ENCODE results near the gene ITPK1.

Gene ITPK1

DNA sequence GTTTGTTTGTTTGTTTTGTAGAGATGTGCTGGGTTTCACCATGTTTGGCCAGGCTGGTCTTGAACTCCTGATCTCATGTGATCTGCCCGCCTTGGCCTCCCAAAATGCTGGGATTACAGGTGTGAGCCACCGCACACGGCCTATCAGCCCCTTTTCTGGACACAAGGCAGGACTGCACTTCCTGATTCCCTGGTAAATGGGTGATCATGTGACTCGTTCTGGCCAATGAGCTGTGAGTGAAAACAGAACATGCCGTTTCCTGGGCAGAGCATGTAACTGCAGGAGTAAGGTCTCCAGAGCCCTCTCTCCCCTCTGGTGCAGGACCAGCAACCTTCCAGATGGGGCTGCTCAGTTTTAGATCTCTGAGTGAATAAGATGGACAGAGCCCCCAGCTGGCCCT is 92.7 kb downstream of the ITPK1 start:
- no peak overlapping the region for H3K27ac Mint-ChIP-seq
- H3K4me1 Mint-ChIP-seq (ENCODE audit: low read depth), result peaks cover 33% of the 10 kb centered on the region
- H3K4me3 Mint-ChIP-seq, result no peak overlapping the region
- no peak for DNase-seq
- H3K36me3 Mint-ChIP-seq (ENCODE audit: low read depth), result peaks cover 3% of the 10 kb centered on the region
- no peaks in the 10 kb centered on the region for H3K9me3 Mint-ChIP-seq
- no peaks in the 10 kb centered on the region for H3K27me3 Mint-ChIP-seq

DNA sequence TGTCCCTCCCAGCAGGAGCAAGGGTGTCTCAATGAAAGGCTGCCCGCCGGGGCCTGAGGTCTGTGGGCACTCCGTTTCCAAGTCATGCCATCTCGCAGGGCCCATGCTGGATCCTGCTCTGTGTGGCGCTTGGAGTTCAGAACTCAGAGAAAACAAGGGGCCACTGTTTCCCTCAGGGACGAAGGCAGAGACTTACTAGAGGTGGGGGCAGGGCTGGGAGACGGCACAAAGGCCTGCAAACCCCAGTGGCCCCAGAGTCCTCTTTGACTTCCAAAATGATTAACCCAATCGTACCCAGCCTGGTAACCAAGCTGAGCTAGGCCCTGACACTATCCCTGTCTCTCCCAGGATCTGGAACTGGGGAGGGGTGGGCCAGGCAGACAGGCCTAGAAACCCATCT is 95.8 kb downstream of the ITPK1 start:
- H3K27ac Mint-ChIP-seq, result no peak overlapping the region

DNA sequence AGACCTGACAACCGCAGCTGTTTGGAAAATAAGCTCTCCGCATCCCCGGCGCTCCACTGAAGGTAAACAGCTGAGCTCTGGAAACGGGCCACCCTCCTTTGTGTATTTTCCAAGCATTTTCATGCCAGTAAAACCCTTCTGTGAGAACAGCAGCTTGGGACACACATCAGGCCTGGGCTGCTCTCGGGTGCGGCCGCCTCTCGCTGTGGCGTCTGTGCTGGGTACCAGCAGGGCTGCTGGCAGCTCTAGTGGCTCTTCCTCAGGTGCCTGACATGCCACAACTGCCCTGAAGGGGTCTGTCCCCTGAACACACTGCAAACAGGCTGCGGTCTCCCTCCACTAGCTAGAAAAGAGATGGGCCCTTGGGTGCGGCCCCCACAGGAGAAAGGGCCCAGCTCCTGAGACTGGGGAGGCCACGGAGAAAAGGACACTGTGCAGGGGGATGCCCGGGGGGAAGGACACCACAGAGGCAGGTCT is 96.3 kb downstream of the ITPK1 start:
- no peak overlapping the region for H3K4me3 Mint-ChIP-seq

More for the DNA sequence above, 95.8 kb downstream of the ITPK1 start:
- H3K36me3 Mint-ChIP-seq (ENCODE audit: low read depth), result peaks cover 14% of the 10 kb centered on the region
- H3K4me3 Mint-ChIP-seq, result no peak overlapping the region
- no peaks in the 10 kb centered on the region for H3K27me3 Mint-ChIP-seq
- H3K4me1 Mint-ChIP-seq (ENCODE audit: low read depth), result peaks cover 18% of the 10 kb centered on the region
- H3K9me3 Mint-ChIP-seq, result no peaks in the 10 kb centered on the region
- no peak for DNase-seq

DNA sequence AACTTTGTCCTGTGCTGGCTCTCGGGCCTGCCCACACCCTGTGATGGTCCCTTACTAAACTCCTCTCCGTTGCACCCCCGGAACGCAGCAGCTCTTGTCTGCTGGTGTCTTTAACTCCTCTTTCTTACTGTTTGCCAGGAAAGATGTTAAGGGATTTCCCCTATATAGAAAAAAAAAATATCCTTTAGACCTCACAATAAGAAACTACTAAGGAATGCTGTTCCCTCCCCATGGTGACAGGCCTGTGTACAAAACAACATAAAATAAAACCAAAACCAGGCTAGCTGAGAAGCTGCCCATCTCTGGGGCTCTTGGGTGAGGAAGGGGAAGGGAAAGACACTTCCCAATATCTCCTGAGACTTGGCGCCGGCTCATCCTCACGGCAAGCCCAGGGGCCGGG is 97.4 kb downstream of the ITPK1 start:
- no peaks in the 10 kb centered on the region for H3K27me3 Mint-ChIP-seq
- no peaks in the 10 kb centered on the region for H3K9me3 Mint-ChIP-seq
- no peak overlapping the region for H3K4me3 Mint-ChIP-seq
- H3K4me1 Mint-ChIP-seq (ENCODE audit: low read depth), result peaks cover 22% of the 10 kb centered on the region
- no peak overlapping the region for H3K27ac Mint-ChIP-seq
- DNase-seq, result no peak
- peaks cover 19% of the 10 kb centered on the region for H3K36me3 Mint-ChIP-seq (ENCODE audit: low read depth)

More for the DNA sequence above, 96.3 kb downstream of the ITPK1 start:
- no peak for DNase-seq
- no peak overlapping the region for H3K27ac Mint-ChIP-seq
- H3K27me3 Mint-ChIP-seq, result no peaks in the 10 kb centered on the region
- no peaks in the 10 kb centered on the region for H3K9me3 Mint-ChIP-seq
- peaks cover 19% of the 10 kb centered on the region for H3K4me1 Mint-ChIP-seq (ENCODE audit: low read depth)
- H3K36me3 Mint-ChIP-seq (ENCODE audit: low read depth), result peaks cover 19% of the 10 kb centered on the region

DNA sequence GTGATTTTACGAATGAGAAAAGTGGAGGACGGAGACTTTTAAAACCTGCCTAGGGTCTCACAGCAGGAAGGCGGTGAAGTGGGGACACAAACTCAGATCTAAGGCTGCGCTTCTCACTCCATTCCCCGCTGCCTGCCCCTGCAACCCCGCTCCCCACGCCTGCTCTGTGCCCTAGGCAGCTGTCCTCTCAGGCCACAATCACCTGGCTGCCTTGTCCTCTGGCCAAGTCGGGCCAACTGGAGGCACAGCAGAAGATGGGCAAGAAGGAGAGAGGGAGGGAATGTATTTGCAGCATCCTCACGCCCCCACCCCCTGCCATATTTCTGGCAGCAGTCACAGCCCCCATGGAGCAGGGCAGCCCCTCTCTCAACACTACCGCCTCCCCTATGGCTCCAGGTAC is 97.8 kb downstream of the ITPK1 start:
- Mint-ChIP-seq H3K4me3 (no peak overlapping the region), H3K27me3 (no peaks in the 10 kb centered on the region), H3K4me1 (ENCODE audit: low read depth) (peaks cover 23% of the 10 kb centered on the region), H3K27ac (no peak overlapping the region), H3K9me3 (no peaks in the 10 kb centered on the region), H3K36me3 (ENCODE audit: low read depth) (peaks cover 19% of the 10 kb centered on the region)
- no peak for DNase-seq

DNA sequence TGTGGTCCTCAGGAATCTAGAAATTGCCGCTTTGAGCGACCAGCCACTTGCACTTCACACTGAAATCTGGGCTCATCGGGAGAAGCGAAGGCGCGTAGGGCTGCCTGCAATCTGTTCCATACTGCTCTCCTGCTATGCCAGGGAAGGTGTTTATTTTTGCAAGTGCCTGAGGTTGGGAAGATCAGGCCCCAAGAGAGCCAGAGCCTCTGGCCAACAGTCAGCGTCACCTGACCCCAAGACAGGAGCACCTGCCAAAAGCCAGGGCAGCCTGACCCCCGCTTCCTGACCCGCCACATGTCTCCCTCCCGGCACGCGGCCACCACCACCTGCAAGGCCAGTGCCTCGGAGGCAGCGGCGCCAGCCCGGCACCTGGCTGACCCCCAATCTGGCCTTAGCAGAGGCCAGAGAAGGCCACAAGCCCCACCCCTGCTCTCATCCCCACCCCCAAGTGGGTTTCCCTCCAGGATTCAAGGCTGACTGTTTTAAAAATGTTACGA is 98.4 kb downstream of the ITPK1 start:
- Mint-ChIP-seq H3K9me3 (no peaks in the 10 kb centered on the region), H3K36me3 (ENCODE audit: low read depth) (peaks cover 19% of the 10 kb centered on the region), H3K27me3 (no peaks in the 10 kb centered on the region), H3K4me1 (ENCODE audit: low read depth) (peaks cover 24% of the 10 kb centered on the region), H3K27ac (no peak overlapping the region), H3K4me3 (no peak overlapping the region)
- no peak for DNase-seq

DNA sequence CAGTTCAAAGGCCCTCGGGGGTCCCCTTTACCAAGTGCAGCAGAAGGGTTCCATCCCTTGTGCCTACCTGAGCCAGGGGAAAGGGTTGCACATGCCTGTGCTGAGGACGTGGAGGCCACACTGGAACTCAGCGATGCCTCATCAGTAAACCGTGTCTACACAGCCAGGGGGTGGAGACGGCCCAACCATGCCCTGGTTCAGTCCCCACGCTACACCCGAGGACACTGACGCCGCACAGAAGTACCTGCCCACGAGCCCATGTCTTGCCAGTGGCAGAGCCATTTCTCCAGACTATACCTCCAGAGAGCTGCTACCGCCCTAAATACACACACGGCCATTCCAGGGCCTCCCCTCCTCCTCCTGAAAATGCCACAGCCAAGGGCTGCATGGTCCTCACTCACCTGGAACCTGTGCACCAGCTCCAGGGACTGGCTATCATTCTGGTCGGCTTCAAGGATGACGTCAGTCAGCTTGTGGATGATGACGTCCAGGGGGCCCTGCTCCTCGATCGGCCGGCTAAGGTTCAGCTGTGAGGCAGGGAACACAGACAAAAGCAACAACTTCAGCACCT is 99.4 kb downstream of the ITPK1 start:
- Mint-ChIP-seq H3K27ac (no peak overlapping the region), H3K4me1 (ENCODE audit: low read depth) (peaks cover 28% of the 10 kb centered on the region), H3K27me3 (no peaks in the 10 kb centered on the region), H3K4me3 (no peak overlapping the region), H3K9me3 (no peaks in the 10 kb centered on the region), H3K36me3 (ENCODE audit: low read depth) (peaks cover 23% of the 10 kb centered on the region)
- no peak for DNase-seq

DNA sequence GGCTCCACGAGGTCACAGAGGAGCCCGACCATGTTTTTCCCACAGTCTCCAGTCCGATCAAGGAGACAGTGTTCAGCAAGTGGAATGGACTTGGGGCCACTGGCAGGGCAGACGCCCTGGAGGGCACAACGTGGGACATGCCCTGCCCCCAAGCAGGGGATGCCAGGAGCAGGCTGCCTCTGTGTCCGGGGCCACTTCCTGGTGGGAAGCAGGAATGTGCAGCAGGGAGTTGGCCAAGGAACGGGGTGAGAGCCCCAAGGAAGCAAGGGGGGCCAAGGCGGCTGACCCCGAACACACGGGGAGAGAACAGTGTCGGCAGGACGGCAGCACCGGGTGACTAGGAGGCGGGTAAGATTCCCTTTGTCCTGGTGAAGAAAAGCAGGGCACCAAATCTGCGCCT is 100.2 kb downstream of the ITPK1 start:
- Mint-ChIP-seq H3K4me1 (ENCODE audit: low read depth) (peaks cover 26% of the 10 kb centered on the region), H3K27me3 (no peaks in the 10 kb centered on the region), H3K36me3 (ENCODE audit: low read depth) (peaks cover 23% of the 10 kb centered on the region), H3K4me3 (no peak overlapping the region), H3K27ac (no peak overlapping the region), H3K9me3 (no peaks in the 10 kb centered on the region)
- DNase-seq, result no peak

DNA sequence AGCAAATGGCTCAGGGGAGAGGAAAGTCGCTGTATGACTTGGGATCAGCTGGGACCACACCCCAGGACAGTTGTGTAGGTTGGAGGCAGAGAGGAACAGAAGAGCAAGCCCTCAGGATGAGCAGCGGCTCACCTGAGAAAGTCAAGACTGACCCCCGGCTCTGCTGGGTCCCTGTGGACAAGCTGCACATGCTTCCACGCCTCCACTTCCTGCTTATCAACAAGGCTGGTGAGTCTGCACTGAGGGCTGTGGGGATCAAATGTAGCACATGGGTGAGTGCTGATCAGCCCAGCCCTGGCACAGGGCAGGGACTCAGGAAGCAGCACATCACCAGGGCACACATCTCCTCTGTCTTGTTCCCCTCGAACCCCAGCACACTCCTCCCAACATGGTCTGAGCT is 100.7 kb downstream of the ITPK1 start:
- H3K36me3 Mint-ChIP-seq (ENCODE audit: low read depth), result peaks cover 23% of the 10 kb centered on the region
- no peaks in the 10 kb centered on the region for H3K9me3 Mint-ChIP-seq
- no peak overlapping the region for H3K27ac Mint-ChIP-seq
- H3K4me1 Mint-ChIP-seq (ENCODE audit: low read depth), result peaks cover 26% of the 10 kb centered on the region
- DNase-seq, result no peak
- no peaks in the 10 kb centered on the region for H3K27me3 Mint-ChIP-seq
- H3K4me3 Mint-ChIP-seq, result no peak overlapping the region

DNA sequence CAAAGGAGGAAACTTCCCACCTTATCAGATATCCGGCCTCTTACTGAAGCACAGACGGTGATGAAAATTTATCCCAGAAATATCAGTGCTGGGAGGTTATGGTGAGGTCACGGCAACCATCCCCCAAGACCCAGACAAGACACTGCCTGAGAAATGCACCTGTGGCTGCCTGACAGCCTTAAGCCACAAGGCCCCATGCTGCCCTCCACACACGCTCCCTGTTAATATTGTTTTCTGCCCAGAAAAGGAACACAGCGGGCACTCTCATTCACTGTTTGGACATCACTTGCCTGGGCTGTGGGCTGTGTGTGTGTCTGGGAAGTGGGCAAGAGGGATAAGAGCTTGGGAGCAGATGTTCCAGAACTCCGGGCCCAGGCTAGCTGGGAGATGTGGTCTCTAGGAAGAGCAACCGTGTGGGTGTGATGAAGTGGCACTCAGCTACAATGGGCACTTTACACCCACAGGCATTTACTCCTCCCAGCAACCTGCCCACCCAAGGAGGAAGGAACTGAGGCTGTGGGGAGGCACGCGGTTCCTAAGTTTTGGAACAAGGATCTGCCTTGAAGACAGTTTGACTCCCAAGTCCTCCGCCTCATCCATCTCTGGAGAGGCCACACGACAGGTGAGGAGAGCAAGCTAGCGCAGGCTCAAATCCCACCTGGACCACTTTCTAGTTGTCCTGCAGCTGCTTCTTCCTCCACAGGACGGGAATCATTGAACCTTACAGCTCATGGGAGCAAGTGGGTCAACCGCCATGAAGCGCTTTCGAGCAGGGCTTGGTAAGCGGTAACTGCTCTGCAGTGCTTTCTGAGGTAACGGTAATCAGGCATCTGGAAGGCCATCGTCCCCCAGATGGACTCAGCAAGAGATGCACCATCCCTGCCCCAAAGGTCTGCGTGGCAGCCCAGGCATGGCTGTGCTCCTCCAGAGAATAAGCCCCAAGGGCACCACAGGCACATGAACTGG is 101.4 kb downstream of the ITPK1 start:
- DNase-seq, result no peak
- H3K36me3 Mint-ChIP-seq (ENCODE audit: low read depth), result peaks cover 23% of the 10 kb centered on the region
- H3K27me3 Mint-ChIP-seq, result no peaks in the 10 kb centered on the region
- no peaks in the 10 kb centered on the region for H3K9me3 Mint-ChIP-seq
- peak overlapping the region; percentile 85 for H3K27ac Mint-ChIP-seq
- H3K4me1 Mint-ChIP-seq (ENCODE audit: low read depth), result peaks cover 26% of the 10 kb centered on the region
- H3K4me3 Mint-ChIP-seq, result no peak overlapping the region

DNA sequence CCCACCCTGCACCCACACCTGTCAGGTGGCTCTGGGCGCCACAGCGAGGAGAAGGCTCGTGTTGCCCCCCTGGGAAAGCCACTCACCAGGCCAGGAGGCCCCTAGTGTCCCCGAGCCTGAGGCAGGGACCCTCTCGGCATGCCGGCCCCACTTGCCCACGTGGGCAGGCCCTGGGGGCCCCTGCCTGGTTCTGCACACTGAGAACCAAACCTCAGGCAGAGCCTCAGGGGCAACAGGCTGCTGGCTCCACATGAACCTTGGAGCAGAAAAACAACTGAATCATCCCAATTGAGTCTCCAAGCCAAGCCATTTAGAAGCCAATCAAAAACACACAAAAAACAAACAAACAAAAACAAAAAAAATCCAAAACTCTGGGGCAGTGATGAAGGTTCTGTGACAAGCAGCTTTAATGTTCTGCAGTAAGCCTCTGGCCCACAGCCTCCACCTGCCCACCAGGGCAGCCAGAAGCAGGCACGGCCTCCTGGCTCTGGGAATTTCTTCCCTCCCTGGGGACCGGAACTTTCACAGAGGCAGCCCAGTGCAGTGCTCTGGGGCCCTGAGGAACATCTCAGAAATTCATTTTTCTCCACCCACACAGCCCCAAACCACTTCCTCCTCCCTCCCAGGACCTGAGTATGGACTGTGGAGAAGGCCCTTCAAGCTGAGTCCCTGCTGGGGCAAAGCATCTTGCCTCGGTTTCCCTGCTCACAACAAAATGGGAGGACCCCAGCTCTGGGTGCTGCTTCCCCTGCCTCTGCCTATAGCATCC is 102.6 kb downstream of the ITPK1 start:
- no peak for DNase-seq
- Mint-ChIP-seq H3K27ac (peak overlapping the region; percentile 85), H3K4me3 (no peak overlapping the region), H3K27me3 (no peaks in the 10 kb centered on the region), H3K9me3 (no peaks in the 10 kb centered on the region), H3K4me1 (ENCODE audit: low read depth) (peaks cover 28% of the 10 kb centered on the region), H3K36me3 (ENCODE audit: low read depth) (peaks cover 31% of the 10 kb centered on the region)

DNA sequence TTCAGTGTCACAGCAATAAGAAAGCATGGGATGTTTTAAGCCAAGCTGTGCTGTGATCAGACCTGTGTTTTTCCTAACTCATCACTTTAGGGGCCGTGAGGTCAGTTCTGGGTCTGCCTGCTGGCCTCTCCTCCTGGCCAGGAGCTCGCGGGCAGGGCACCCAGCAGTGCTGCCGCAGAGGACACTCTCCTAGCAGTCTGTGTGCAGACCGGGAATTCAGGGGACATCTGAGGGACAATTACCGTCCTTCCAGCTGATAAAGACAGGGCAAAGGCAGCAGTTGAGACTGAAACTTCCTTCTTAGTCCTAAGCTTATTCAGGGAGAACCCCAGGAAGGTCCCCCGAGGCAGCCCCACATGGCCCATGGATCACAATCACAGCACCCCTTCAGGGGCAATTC is 103.2 kb downstream of the ITPK1 start:
- Mint-ChIP-seq H3K27me3 (no peaks in the 10 kb centered on the region), H3K9me3 (no peaks in the 10 kb centered on the region), H3K4me3 (no peak overlapping the region), H3K27ac (no peak overlapping the region), H3K36me3 (ENCODE audit: low read depth) (peaks cover 33% of the 10 kb centered on the region), H3K4me1 (ENCODE audit: low read depth) (peaks cover 32% of the 10 kb centered on the region)
- no peak for DNase-seq

DNA sequence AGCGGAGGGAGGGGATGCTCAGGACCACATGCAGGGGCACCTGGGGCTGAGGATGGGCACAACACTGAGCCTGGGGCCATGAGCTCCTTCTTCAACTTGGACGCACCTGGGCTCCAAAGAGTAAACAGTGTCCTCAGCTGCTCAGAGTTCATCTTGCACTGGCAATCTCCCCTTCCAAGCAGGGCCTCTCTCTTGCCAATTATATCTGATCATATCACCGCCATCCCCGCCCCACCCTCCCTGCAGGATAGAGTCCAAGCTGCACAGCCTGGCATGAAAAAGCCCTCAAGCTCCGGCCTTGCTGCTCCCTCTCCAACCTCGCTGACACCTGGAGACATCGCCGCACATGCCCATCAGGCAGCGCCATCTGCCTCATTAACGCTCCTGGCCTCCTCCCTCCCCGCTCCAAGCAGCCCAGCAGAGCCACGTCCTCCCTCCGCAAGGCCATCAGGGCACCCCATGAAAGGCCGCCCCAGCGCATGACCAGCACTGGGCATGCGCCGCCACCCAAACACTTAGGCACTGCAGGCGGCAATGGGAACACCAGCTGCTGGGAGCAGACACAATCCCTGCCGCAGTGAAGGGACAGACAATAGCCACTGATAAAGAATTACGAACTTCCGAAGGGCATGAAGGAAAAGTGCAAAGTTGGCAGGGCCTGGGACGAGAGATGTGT is 103.9 kb downstream of the ITPK1 start:
- Mint-ChIP-seq H3K36me3 (ENCODE audit: low read depth) (peaks cover 35% of the 10 kb centered on the region), H3K4me1 (ENCODE audit: low read depth) (peaks cover 34% of the 10 kb centered on the region), H3K27me3 (no peaks in the 10 kb centered on the region), H3K27ac (no peak overlapping the region), H3K9me3 (no peaks in the 10 kb centered on the region), H3K4me3 (no peak overlapping the region)
- DNase-seq, result no peak

DNA sequence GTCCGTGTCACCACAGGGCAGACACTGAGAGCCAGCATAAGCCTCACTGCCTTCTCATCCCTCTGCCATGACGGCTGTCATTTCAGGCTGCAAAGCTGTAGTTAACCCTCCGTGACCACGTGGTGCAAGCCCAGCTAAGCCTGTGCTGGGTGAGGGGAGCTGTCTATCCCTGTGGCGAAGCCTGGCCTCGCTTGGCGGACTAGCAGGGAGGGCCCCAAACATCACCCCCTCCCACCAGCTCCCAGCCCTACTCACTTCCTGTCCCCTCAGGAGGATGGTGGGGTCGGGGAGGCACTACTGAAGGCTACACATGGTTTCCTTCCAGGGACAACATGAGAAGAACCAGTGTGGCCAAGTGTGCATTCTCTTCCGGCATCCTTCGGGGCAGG is 104.6 kb downstream of the ITPK1 start:
- no peaks in the 10 kb centered on the region for H3K27me3 Mint-ChIP-seq
- no peak for DNase-seq
- peaks cover 34% of the 10 kb centered on the region for H3K4me1 Mint-ChIP-seq (ENCODE audit: low read depth)
- peaks cover 30% of the 10 kb centered on the region for H3K36me3 Mint-ChIP-seq (ENCODE audit: low read depth)
- no peak overlapping the region for H3K4me3 Mint-ChIP-seq
- H3K9me3 Mint-ChIP-seq, result no peaks in the 10 kb centered on the region
- H3K27ac Mint-ChIP-seq, result no peak overlapping the region

Data from activated T-cell treated with anti-CD3 and anti-CD28 coated beads, Interleukin-2, amount 50 U/mL, for 24 hours (primary cell).